GM12878 (cell line): ENCODE results near the gene H6PD.

Source experiments
- NRF1 ChIP-seq: conservative IDR thresholded peaks from 2 replicates; pipeline ENCODE4 v1.6.1; 2011; ENCODE audit warnings: mild to moderate bottlenecking, low read depth, low read length, improper control_type of control experiment
- TF ChIP-seq, protein P1 (sequence below), 3 experiments: IDR thresholded peaks in 2 of 3; conservative IDR thresholded peaks in 1 of 3; 2 replicates each; pipeline ENCODE4 v1.5.1; 2011; ENCODE audit warnings: low read depth in 3 of 3, low read length in 3 of 3, mild to moderate bottlenecking in 3 of 3, control low read depth in 2 of 3, moderate library complexity in 2 of 3, inconsistent platforms in 1 of 3, mixed read lengths in 1 of 3; ENCODE audit not compliant: control insufficient read depth in 2 of 3, insufficient read depth in 1 of 3; ENCODE audit errors: extremely low read depth in 1 of 3

DNA sequence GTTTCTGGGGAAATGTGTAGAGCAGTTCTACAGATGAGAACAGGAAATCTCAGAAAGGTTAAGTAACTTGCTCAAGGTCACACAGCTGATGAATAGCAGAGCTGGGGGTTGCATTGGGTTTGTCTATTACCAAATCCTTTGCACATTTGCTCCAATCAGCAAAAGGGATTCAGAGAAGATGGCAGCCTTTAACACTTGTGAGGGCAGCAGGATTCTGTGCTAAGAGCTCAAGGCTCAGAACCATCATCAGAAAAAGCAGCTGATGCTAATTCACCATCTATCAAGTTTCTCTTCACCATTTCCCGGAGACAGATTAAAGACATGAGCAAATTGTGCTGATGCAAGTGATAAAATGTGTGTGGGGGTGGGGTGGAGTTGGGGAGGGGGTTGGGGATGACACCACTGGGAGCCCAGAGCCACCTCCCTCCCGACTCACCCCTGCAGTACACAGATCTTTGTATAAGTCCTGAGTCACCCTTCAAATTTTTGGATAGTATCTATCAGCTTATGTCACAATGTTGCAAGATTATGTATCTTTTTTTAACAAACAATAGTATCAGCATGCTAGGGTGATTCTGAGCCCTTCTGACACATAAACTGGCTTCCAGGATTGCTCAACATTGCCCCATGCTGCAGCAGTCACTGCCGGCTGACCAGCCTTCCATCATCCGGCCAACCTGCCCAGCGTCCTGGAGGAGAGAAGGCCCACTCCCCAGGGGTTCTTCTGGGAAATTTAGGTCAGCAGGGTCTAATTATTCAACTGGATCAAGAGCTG is 55.3 kb downstream of the H6PD start:
- TF ChIP-seq NRF1 = no peak
- TF ChIP-seq, protein P1, sequence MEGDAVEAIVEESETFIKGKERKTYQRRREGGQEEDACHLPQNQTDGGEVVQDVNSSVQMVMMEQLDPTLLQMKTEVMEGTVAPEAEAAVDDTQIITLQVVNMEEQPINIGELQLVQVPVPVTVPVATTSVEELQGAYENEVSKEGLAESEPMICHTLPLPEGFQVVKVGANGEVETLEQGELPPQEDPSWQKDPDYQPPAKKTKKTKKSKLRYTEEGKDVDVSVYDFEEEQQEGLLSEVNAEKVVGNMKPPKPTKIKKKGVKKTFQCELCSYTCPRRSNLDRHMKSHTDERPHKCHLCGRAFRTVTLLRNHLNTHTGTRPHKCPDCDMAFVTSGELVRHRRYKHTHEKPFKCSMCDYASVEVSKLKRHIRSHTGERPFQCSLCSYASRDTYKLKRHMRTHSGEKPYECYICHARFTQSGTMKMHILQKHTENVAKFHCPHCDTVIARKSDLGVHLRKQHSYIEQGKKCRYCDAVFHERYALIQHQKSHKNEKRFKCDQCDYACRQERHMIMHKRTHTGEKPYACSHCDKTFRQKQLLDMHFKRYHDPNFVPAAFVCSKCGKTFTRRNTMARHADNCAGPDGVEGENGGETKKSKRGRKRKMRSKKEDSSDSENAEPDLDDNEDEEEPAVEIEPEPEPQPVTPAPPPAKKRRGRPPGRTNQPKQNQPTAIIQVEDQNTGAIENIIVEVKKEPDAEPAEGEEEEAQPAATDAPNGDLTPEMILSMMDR (IDR thresholded peaks at IDR 0.05 in 2 of 3, conservative IDR thresholded peaks at IDR 0.05 in 1 of 3; ENCODE audit: control insufficient read depth in 2 of 3, extremely low read depth in 1 of 3, insufficient read depth in 1 of 3, low read depth in 3 of 3, low read length in 3 of 3) = no peak
